Measurements from ENCODE around the gene EXOC3.

DNA sequence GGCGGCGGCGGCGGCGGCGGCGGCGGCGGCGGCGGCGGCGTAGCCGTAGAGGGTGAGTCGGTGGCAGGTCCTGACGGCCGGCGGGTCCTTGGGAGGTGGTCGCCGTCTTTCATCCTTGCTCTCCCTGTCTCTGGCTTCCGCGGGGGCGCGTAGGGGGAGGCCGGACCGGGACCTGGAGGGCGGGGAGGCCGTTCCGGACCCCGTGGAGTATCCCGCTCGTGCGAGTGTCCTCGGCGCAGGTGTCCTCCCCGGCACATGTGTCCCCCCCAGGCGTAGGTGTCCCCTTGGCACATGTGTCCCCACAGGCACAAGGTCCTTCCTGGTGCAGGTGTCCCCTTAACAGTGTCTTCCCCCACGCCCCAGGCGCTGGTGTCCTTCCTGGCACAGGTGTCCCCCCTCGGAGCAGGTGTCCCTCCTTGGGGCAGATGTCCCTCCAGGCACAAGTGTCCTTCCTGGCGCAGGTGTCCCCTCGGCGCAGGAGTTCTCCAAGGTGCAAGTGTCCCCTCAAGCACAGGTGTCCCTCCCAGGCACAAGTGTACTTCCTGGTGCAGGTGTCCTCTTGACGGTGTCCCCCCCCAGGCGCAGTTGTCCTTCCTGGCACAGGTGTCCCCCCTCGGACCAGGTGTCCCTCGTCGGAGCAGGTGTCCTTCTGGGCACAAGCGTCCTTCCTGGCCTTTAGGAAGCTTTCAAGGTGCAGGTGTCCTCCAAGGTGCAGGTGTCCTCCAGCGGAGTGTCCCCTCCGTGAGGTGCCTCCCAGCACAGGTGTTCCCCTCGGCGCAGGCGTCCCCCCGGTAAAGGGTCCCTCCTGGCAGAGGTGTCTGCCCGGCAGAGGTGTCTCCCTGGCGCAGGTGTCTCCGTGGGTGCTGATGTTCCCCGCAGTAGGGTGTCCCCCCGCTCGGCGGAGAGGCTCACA is 519 bp downstream of the EXOC3 start:
- TF ChIP-seq, protein P1, sequence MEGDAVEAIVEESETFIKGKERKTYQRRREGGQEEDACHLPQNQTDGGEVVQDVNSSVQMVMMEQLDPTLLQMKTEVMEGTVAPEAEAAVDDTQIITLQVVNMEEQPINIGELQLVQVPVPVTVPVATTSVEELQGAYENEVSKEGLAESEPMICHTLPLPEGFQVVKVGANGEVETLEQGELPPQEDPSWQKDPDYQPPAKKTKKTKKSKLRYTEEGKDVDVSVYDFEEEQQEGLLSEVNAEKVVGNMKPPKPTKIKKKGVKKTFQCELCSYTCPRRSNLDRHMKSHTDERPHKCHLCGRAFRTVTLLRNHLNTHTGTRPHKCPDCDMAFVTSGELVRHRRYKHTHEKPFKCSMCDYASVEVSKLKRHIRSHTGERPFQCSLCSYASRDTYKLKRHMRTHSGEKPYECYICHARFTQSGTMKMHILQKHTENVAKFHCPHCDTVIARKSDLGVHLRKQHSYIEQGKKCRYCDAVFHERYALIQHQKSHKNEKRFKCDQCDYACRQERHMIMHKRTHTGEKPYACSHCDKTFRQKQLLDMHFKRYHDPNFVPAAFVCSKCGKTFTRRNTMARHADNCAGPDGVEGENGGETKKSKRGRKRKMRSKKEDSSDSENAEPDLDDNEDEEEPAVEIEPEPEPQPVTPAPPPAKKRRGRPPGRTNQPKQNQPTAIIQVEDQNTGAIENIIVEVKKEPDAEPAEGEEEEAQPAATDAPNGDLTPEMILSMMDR (conservative IDR thresholded peaks at IDR 0.05; ENCODE audit: low read length), result no peak
- TF ChIP-seq EZH2phosphoT487 (IDR thresholded peaks at IDR 0.05; ENCODE audit: borderline replicate concordance), result no peak
